ENCODE measurements around the gene EYS. TPM values are rescaled to one million over a fixed set of nuclear protein-coding genes. Genes with fewer than 3 reads are reported as not detected.

The EYS gene
- total and polyA plus RNA-seq, 2 experiments from 2014 or later, result 0.04 TPM; not detected in 1

- TF ChIP-seq EZH2phosphoT487 (IDR thresholded peaks at IDR 0.05; ENCODE audit: insufficient read depth, low read depth) (no peak), EZH2 (IDR thresholded peaks at IDR 0.05; ENCODE audit: insufficient read depth, poor library complexity, severe bottlenecking) (no peak)
- H2AFZ ChIP-seq, result no peak overlapping the region
- DNase-seq, result no peak
- no peaks in the 10 kb centered on the region for H3K9me3 ChIP-seq (ENCODE audit: low read depth)
- H3K9me2 ChIP-seq (ENCODE audit: insufficient read depth), result no peaks in the 10 kb centered on the region; the same call in 1 of the 2 replicates
- H3K27me3 ChIP-seq (replicated peaks; ENCODE audit: insufficient read depth), result no peaks in the 10 kb centered on the region
- H3K4me3 ChIP-seq, result no peak overlapping the region
- no peaks in the 10 kb centered on the region for H3K4me1 ChIP-seq (ENCODE audit: insufficient read depth)
- H3K27ac ChIP-seq, result no peak overlapping the region
- no peaks in the 10 kb centered on the region for H3K79me2 ChIP-seq (ENCODE audit: insufficient read depth)
- 74 to 84% methylated on average over 1 of the region's 1 CpG for WGBS, 2 experiments (ENCODE audit: low coverage in 1 of 2, low lambda C conversion rate in 2 of 2, missing lambda C conversion rate in 2 of 2)
- H3K4me2 ChIP-seq (ENCODE audit: unreplicated experiment), result no peak overlapping the region
- no peaks in the 10 kb centered on the region for H4K20me1 ChIP-seq (ENCODE audit: insufficient read depth)
- H3K9ac ChIP-seq, result no peak overlapping the region
- no peaks in the 10 kb centered on the region for H3K36me3 ChIP-seq (ENCODE audit: low read depth)
- no peaks in the 10 kb centered on the region for H3F3A ChIP-seq (ENCODE audit: insufficient read depth)
- in situ Hi-C loops (cut with MboI), result no loop called here
These were observed 1443.2 kb downstream of the EYS start for GRCh38 chr6:64263778-64264177.

GRCh38 chr6:64259372-64259771 lies 1447.7 kb downstream of the EYS start:
- Histone ChIP-seq H3K36me3 (ENCODE audit: low read depth) (no peaks in the 10 kb centered on the region), H3K9me3 (ENCODE audit: low read depth) (no peaks in the 10 kb centered on the region), H3F3A (ENCODE audit: insufficient read depth) (no peaks in the 10 kb centered on the region), H3K4me1 (ENCODE audit: insufficient read depth) (no peaks in the 10 kb centered on the region), H3K27me3 (replicated peaks; ENCODE audit: insufficient read depth) (no peaks in the 10 kb centered on the region), H3K79me2 (ENCODE audit: insufficient read depth) (no peaks in the 10 kb centered on the region), H3K9ac (no peak overlapping the region), H4K20me1 (ENCODE audit: insufficient read depth) (no peaks in the 10 kb centered on the region), H3K27ac (no peak overlapping the region), H3K4me3 (no peak overlapping the region), H3K4me2 (ENCODE audit: unreplicated experiment) (no peak overlapping the region), H2AFZ (no peak overlapping the region), H3K9me2 (ENCODE audit: insufficient read depth) (no peaks in the 10 kb centered on the region)
- in situ Hi-C loops (cut with MboI), result no loop called here
- no peak for DNase-seq
- WGBS, 2 experiments (ENCODE audit: low coverage in 1 of 2, low lambda C conversion rate in 2 of 2, missing lambda C conversion rate in 2 of 2), result 37 to 44% methylated on average over 4 of the region's 4 CpGs
- TF ChIP-seq EZH2phosphoT487 (IDR thresholded peaks at IDR 0.05; ENCODE audit: insufficient read depth, low read depth), result no peak
- TF ChIP-seq EZH2 (IDR thresholded peaks at IDR 0.05; ENCODE audit: insufficient read depth, poor library complexity, severe bottlenecking), result no peak

DNA sequence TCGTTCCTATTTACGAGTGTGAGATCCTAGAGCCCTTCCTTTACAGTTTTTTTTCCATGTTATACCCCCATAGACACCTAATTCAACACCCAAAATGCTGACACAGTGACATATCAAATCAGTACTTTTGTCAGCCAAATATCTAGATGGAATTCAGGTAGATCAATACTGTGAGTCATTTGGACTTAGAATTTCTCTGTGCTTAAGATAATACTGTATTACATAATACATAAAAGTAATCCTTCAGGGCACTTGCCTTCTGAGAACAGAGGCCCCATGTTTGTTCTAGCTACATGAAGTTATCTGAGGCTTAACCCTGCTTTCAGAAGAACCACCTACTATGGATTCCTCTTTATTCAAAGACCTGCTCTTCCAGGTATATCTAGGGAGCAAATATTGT lies 1448.3 kb downstream of the EYS start:
- no peak overlapping the region for H3K9ac ChIP-seq
- H3K9me2 ChIP-seq (ENCODE audit: insufficient read depth), result no peaks in the 10 kb centered on the region
- H3K9me3 ChIP-seq (ENCODE audit: low read depth), result no peaks in the 10 kb centered on the region
- H4K20me1 ChIP-seq (ENCODE audit: insufficient read depth), result no peaks in the 10 kb centered on the region
- WGBS, 2 experiments (ENCODE audit: low coverage in 1 of 2, low lambda C conversion rate in 2 of 2, missing lambda C conversion rate in 2 of 2), result 13 to 20% methylated on average over 2 of the region's 2 CpGs
- no peak for TF ChIP-seq EZH2phosphoT487 (IDR thresholded peaks at IDR 0.05; ENCODE audit: insufficient read depth, low read depth)
- no peak for TF ChIP-seq EZH2 (IDR thresholded peaks at IDR 0.05; ENCODE audit: insufficient read depth, poor library complexity, severe bottlenecking)
- H3K4me3 ChIP-seq, result no peak overlapping the region
- H3K4me2 ChIP-seq (ENCODE audit: unreplicated experiment), result no peak overlapping the region
- no peaks in the 10 kb centered on the region for H3K79me2 ChIP-seq (ENCODE audit: insufficient read depth)
- H3F3A ChIP-seq (ENCODE audit: insufficient read depth), result no peaks in the 10 kb centered on the region
- in situ Hi-C loops (cut with MboI), result no loop called here
- H3K4me1 ChIP-seq (ENCODE audit: insufficient read depth), result no peaks in the 10 kb centered on the region
- H2AFZ ChIP-seq, result no peak overlapping the region
- DNase-seq, result no peak
- H3K27ac ChIP-seq, result no peak overlapping the region
- H3K36me3 ChIP-seq (ENCODE audit: low read depth), result no peaks in the 10 kb centered on the region
- no peaks in the 10 kb centered on the region for H3K27me3 ChIP-seq (replicated peaks; ENCODE audit: insufficient read depth)

DNA sequence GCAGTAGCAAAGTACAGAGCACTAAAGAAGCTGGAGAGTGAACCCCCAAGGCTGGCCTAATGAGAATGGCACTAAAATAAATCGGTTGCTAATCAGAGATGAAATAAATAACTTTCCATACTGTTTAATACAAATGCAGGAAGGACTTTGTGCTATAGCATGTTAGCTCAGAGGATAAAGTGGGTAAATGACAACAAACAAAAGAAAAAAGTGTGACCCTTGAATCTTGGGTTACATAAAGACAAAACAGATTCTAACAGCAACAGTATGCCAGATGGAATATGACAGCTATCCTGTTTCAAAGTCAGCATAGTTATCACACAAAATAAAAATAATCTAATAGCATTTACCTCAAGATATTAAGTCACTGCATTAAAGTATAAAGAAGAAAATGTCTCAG lies 1448.7 kb downstream of the EYS start:
- H4K20me1 ChIP-seq (ENCODE audit: insufficient read depth), result no peaks in the 10 kb centered on the region
- H3K27ac ChIP-seq, result no peak overlapping the region
- H3K4me1 ChIP-seq (ENCODE audit: insufficient read depth), result no peaks in the 10 kb centered on the region
- in situ Hi-C loops (cut with MboI), result no loop called here
- TF ChIP-seq EZH2phosphoT487 (IDR thresholded peaks at IDR 0.05; ENCODE audit: insufficient read depth, low read depth) (no peak), EZH2 (IDR thresholded peaks at IDR 0.05; ENCODE audit: insufficient read depth, poor library complexity, severe bottlenecking) (no peak)
- H3F3A ChIP-seq (ENCODE audit: insufficient read depth), result no peaks in the 10 kb centered on the region
- no peak overlapping the region for H3K4me3 ChIP-seq
- no peak overlapping the region for H2AFZ ChIP-seq
- 80 to 94% methylated on average over 1 of the region's 1 CpG for WGBS, 2 experiments (ENCODE audit: low coverage in 1 of 2, low lambda C conversion rate in 2 of 2, missing lambda C conversion rate in 2 of 2)
- DNase-seq, result no peak
- H3K9me3 ChIP-seq (ENCODE audit: low read depth), result no peaks in the 10 kb centered on the region
- H3K27me3 ChIP-seq (replicated peaks; ENCODE audit: insufficient read depth), result no peaks in the 10 kb centered on the region
- H3K36me3 ChIP-seq (ENCODE audit: low read depth), result no peaks in the 10 kb centered on the region
- no peaks in the 10 kb centered on the region for H3K79me2 ChIP-seq (ENCODE audit: insufficient read depth)
- H3K9me2 ChIP-seq (ENCODE audit: insufficient read depth), result no peaks in the 10 kb centered on the region
- H3K9ac ChIP-seq, result no peak overlapping the region
- no peak overlapping the region for H3K4me2 ChIP-seq (ENCODE audit: unreplicated experiment)

GRCh38 chr6:64257586-64257985 lies 1449.4 kb downstream of the EYS start:
- H3K36me3 ChIP-seq (ENCODE audit: low read depth), result no peaks in the 10 kb centered on the region

More at GRCh38 chr6:64257586-64257985, 1449.4 kb downstream of the EYS start:
- WGBS, 2 experiments (ENCODE audit: low coverage in 1 of 2, low lambda C conversion rate in 2 of 2, missing lambda C conversion rate in 2 of 2), result 24 to 26% methylated on average over 3 of the region's 3 CpGs
- no peak for TF ChIP-seq EZH2phosphoT487 (IDR thresholded peaks at IDR 0.05; ENCODE audit: insufficient read depth, low read depth)
- no peak for TF ChIP-seq EZH2 (IDR thresholded peaks at IDR 0.05; ENCODE audit: insufficient read depth, poor library complexity, severe bottlenecking)
- H3K9ac ChIP-seq, result no peak overlapping the region
- in situ Hi-C loops (cut with MboI), result no loop called here
- no peaks in the 10 kb centered on the region for H3K27me3 ChIP-seq (replicated peaks; ENCODE audit: insufficient read depth)
- no peak overlapping the region for H3K4me2 ChIP-seq (ENCODE audit: unreplicated experiment)
- no peaks in the 10 kb centered on the region for H4K20me1 ChIP-seq (ENCODE audit: insufficient read depth)
- no peak overlapping the region for H2AFZ ChIP-seq
- no peak for DNase-seq
- H3K4me3 ChIP-seq, result no peak overlapping the region
- H3K9me3 ChIP-seq (ENCODE audit: low read depth), result no peaks in the 10 kb centered on the region
- no peaks in the 10 kb centered on the region for H3K9me2 ChIP-seq (ENCODE audit: insufficient read depth)
- H3F3A ChIP-seq (ENCODE audit: insufficient read depth), result no peaks in the 10 kb centered on the region
- H3K79me2 ChIP-seq (ENCODE audit: insufficient read depth), result no peaks in the 10 kb centered on the region
- no peaks in the 10 kb centered on the region for H3K4me1 ChIP-seq (ENCODE audit: insufficient read depth)
- H3K27ac ChIP-seq, result no peak overlapping the region

Measured in GM23248 (cell line).